Testis (tissue), 3 donors: Measurements from ENCODE around the gene SEC22A. TPM values are rescaled to one million over a fixed set of nuclear protein-coding genes. Genes with fewer than 3 reads are reported as not detected.

ENCODE experiments used
- DNase-seq: peaks from one replicate; pipeline ENCODE4 v3.0.0-alpha.2; 2019
- H3K27ac ChIP-seq, 2 donors: fragments of 200-600 bp; sonication (generic); one replicate each; pipeline ENCODE4 v1.5.1; 2019
- H3K27me3 ChIP-seq: fragments of 200-600 bp; sonication (generic); one replicate; pipeline ENCODE4 v1.5.1; 2019
- H3K36me3 ChIP-seq: fragments of 200-600 bp; sonication (generic); one replicate; pipeline ENCODE4 v1.5.1; 2017; ENCODE audit warnings: low read depth; ENCODE audit errors: missing control alignments
- H3K4me1 ChIP-seq: fragments of 200-600 bp; sonication (generic); one replicate; pipeline ENCODE4 v1.5.1; 2019
- H3K4me3 ChIP-seq, 2 donors: fragments of 200-600 bp; sonication (generic); one replicate each; pipeline ENCODE4 v1.5.1; 2017 to 2019
- H3K9me3 ChIP-seq: fragments of 200-600 bp; sonication (generic); one replicate; pipeline ENCODE4 v1.5.1; 2017
- CTCF ChIP-seq, 3 experiments: fragments of 450-650 bp in 2 of 3; fragments of 200-600 bp in 1 of 3; sonication (generic) in 1 of 3; IDR thresholded peaks; one replicate each; pipeline ENCODE4 v1.5.1; 2016 to 2019; ENCODE audit warnings: antibody characterized with exemption in 3 of 3, mild to moderate bottlenecking in 2 of 3, moderate library complexity in 1 of 3
- POLR2A ChIP-seq: fragments of 450-650 bp; IDR thresholded peaks from one replicate; pipeline ENCODE4 v1.6.1; 2017; ENCODE audit warnings: antibody characterized with exemption, mild to moderate bottlenecking, moderate library complexity
- WGBS, 2 donors: methylation state at CpG; one replicate each; pipeline ENCODE4 v1.1.5; 2018; 5-methylcytosine and 5-hydroxymethylcytosine counted together
- intact Hi-C: fragments of 100-400 bp; cut with DNase I; formaldehyde crosslinking; loops from one replicate; pipeline ENCODE4 v1.15.1; 2023; ENCODE audit warnings: low total_unique reads
- polyA plus RNA-seq: library from polyadenylated mRNA; stranded (reverse); fragments of 350-450 nt; fragmentation: Illumina TruSeq; extraction: RNeasy Lipid Tissue Mini Kit (QIAGEN cat#74804); gene quantifications from one replicate; pipeline ENCODE4 v1.2.3, GENCODE V29; 2014; ENCODE audit warnings: low read depth, low replicate concordance; ENCODE audit not compliant: insufficient read depth
- total RNA-seq, 2 donors: library from RNA; depleted of rRNA; stranded (reverse); fragments of >200 nt; gene quantifications; one replicate each; pipeline ENCODE4 v1.2.3, GENCODE V29; 2016

Gene SEC22A
- total and polyA plus RNA-seq, 3 donors from 2014 or later: 52.0 to 59.6 (median 58.8) TPM

GRCh38 chr3:123193448-123194101, 8.2 kb upstream of the SEC22A start:
- Histone ChIP-seq H3K27me3 (no peaks in the 10 kb centered on the region), H3K4me3 (no peak overlapping the region), H3K9me3 (no peaks in the 10 kb centered on the region), H3K27ac (no peak overlapping the region), H3K4me1 (no peaks in the 10 kb centered on the region), H3K36me3 (no peaks in the 10 kb centered on the region)
- DNase-seq: no peak
- intact Hi-C loops: no loop called here
- 77 to 83% methylated on average over 5 of the region's 5 CpGs for WGBS, 2 donors
- TF ChIP-seq POLR2A: no peak
- TF ChIP-seq CTCF (IDR thresholded peaks at IDR 0.05): no peak

- DNase-seq: peak; percentile 20
- Histone ChIP-seq H3K4me3 (no peak overlapping the region), H3K27me3 (no peaks in the 10 kb centered on the region), H3K4me1 (no peaks in the 10 kb centered on the region), H3K9me3 (no peaks in the 10 kb centered on the region), H3K27ac (no peak overlapping the region), H3K36me3 (no peaks in the 10 kb centered on the region)
- intact Hi-C loops: no loop called here
- TF ChIP-seq CTCF (IDR thresholded peaks at IDR 0.05) (peak in 1 of 3 experiments; percentile 24), POLR2A (no peak)
- WGBS, 2 donors: 41 to 47% methylated on average over 10 of the region's 10 CpGs
Measured at GRCh38 chr3:123194552-123194951, 7.2 kb upstream of the SEC22A start.

- no peaks in the 10 kb centered on the region for H3K36me3 ChIP-seq
- DNase-seq: no peak
- H3K9me3 ChIP-seq: no peaks in the 10 kb centered on the region
- no peaks in the 10 kb centered on the region for H3K27me3 ChIP-seq
- peaks cover 11% of the 10 kb centered on the region for H3K4me1 ChIP-seq
- H3K27ac ChIP-seq: no peak overlapping the region
- intact Hi-C loops: no loop called here
- no peak overlapping the region for H3K4me3 ChIP-seq
- WGBS, 2 donors: 98 to 100% methylated on average over 1 of the region's 1 CpG
- TF ChIP-seq POLR2A (no peak), CTCF (IDR thresholded peaks at IDR 0.05) (no peak)
Measured at GRCh38 chr3:123198372-123198771, 3.4 kb upstream of the SEC22A start.

GRCh38 chr3:123201223-123201556, 553 bp upstream of the SEC22A start:
- H3K27ac ChIP-seq: peak overlapping the region; percentile 84 to 91
- H3K4me3 ChIP-seq: peak overlapping the region; percentile 91 to 95
- TF ChIP-seq POLR2A: no peak
- TF ChIP-seq CTCF (IDR thresholded peaks at IDR 0.05): no peak
- no peaks in the 10 kb centered on the region for H3K9me3 ChIP-seq
- H3K36me3 ChIP-seq: no peaks in the 10 kb centered on the region
- no peaks in the 10 kb centered on the region for H3K27me3 ChIP-seq
- H3K4me1 ChIP-seq: peaks cover 11% of the 10 kb centered on the region
- 0 to 2% methylated on average over 5 to 6 of the region's 6 CpGs for WGBS, 2 donors
- intact Hi-C loops: no loop called here
- no peak for DNase-seq

- no peak for DNase-seq
- Histone ChIP-seq H3K4me3 (peak overlapping the region; percentile 91 to 95), H3K4me1 (peaks cover 11% of the 10 kb centered on the region), H3K27ac (peak overlapping the region; percentile 84 to 91), H3K27me3 (no peaks in the 10 kb centered on the region), H3K36me3 (no peaks in the 10 kb centered on the region), H3K9me3 (no peaks in the 10 kb centered on the region)
- 0% methylated on average over 7 of the region's 7 CpGs for WGBS, 2 donors
- intact Hi-C loops: no loop called here
- no peak for TF ChIP-seq POLR2A
- TF ChIP-seq CTCF (IDR thresholded peaks at IDR 0.05): no peak
Measured at GRCh38 chr3:123202451-123202850, 708 bp downstream of the SEC22A start.
